Lower leg skin (tissue), 4 donors: ENCODE results near the gene RPN1. TPM values are rescaled to one million over a fixed set of nuclear protein-coding genes. Genes with fewer than 3 reads are reported as not detected.
"Not testable (repeated sequence)": the region's sequence is repeated elsewhere in the genome, so short reads cannot be mapped to it uniquely, and the experiment has no call there.

Experiments
- DNase-seq, 2 donors: peaks; one replicate each; pipeline ENCODE4 v3.0.0-alpha.2; 2019; ENCODE audit warnings: low spot score in 2 of 2
- H3K4me3 ChIP-seq: fragments of 200-600 bp; sonication (generic); 2 replicates; pipeline ENCODE4 v1.5.1; 2017; ENCODE audit warnings: mild to moderate bottlenecking, low read depth; ENCODE audit not compliant: poor library complexity, severe bottlenecking
- CTCF ChIP-seq, 3 donors: fragments of 450-650 bp; IDR thresholded peaks; one replicate each; pipeline ENCODE4 v1.5.1; 2016; ENCODE audit warnings: antibody characterized with exemption in 3 of 3, mild to moderate bottlenecking in 3 of 3, moderate library complexity in 2 of 3
- POLR2A ChIP-seq, 2 donors: fragments of 450-650 bp; IDR thresholded peaks; one replicate each; pipeline ENCODE4 v1.6.1; 2016 to 2017; ENCODE audit warnings: antibody characterized with exemption in 2 of 2, mild to moderate bottlenecking in 1 of 2, moderate library complexity in 1 of 2
- WGBS, 2 donors: methylation state at CpG; one replicate each; pipeline ENCODE4 v1.1.5; 2018; 5-methylcytosine and 5-hydroxymethylcytosine counted together
- intact Hi-C: fragments of 100-400 bp; cut with DNase I; formaldehyde crosslinking; loops from one replicate; pipeline ENCODE4 v1.15.0; 2023; ENCODE audit warnings: low total_unique reads
- total RNA-seq, 4 donors: library from RNA; depleted of rRNA; stranded (reverse); fragments of >200 nt; gene quantifications; one replicate each; pipeline ENCODE4 v1.1.0, GENCODE V29; 2016

RPN1 gene
- total RNA-seq, 4 donors from 2014 or later, result 99.9 to 173 (median 141) TPM

GRCh38 chr3:128591738-128592426 is 58.7 kb downstream of the RPN1 start:
- WGBS, 2 donors, result 72 to 75% methylated on average over 5 of the region's 5 CpGs
- intact Hi-C loops, result no loop called here
- DNase-seq, result no peak
- H3K4me3 ChIP-seq, result no peak overlapping the region
- TF ChIP-seq POLR2A (IDR thresholded peaks at IDR 0.05) (no peak), CTCF (IDR thresholded peaks at IDR 0.05) (no peak)

GRCh38 chr3:128590948-128591347 is 59.7 kb downstream of the RPN1 start:
- TF ChIP-seq POLR2A (IDR thresholded peaks at IDR 0.05) (no peak), CTCF (IDR thresholded peaks at IDR 0.05) (no peak)
- intact Hi-C loops, result no loop called here
- no peak overlapping the region for H3K4me3 ChIP-seq
- DNase-seq, result no peak
- 76 to 79% methylated on average over 8 of the region's 8 CpGs for WGBS, 2 donors

GRCh38 chr3:128589985-128590384 is 60.6 kb downstream of the RPN1 start:
- WGBS, 2 donors, result 47 to 100% methylated on average over 1 of the region's 1 CpG
- DNase-seq, intact Hi-C loops, H3K4me3 ChIP-seq: not testable (repeated sequence)

GRCh38 chr3:128588147-128588546 is 62.5 kb downstream of the RPN1 start:
- H3K4me3 ChIP-seq, result no peak overlapping the region
- no peak for DNase-seq
- TF ChIP-seq CTCF (IDR thresholded peaks at IDR 0.05) (no peak), POLR2A (IDR thresholded peaks at IDR 0.05) (no peak)
- intact Hi-C loops, result no loop called here
- WGBS, 2 donors, result 57 to 59% methylated on average over 10 of the region's 10 CpGs

GRCh38 chr3:128587391-128587790 is 63.2 kb downstream of the RPN1 start:
- 73 to 90% methylated on average over 3 of the region's 3 CpGs for WGBS, 2 donors
- intact Hi-C loops, result no loop called here
- H3K4me3 ChIP-seq, result no peak overlapping the region
- DNase-seq, result no peak
- TF ChIP-seq CTCF (IDR thresholded peaks at IDR 0.05) (no peak), POLR2A (IDR thresholded peaks at IDR 0.05) (no peak)

DNA sequence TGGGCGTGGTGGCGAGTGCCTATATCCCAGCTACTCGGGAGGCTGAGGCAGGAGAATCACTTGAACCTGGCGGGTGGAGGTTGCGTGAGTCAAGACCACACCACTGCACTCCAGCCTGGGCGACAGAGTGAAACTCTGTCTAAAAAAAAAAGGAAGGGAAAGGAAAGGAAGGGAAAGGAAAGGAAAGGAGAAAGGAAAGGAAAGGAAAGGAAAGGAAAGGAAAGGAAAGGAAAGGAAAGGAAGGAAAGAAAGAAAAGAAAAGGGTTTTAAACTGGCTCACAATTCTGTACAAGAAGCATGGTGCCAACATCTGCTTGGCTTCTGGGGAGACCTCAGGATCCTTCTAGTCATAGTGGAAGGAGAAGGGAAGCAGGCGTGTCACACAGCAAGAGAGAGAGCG is 63.7 kb downstream of the RPN1 start:
- WGBS, 2 donors, result 92 to 94% methylated on average over 8 of the region's 8 CpGs
- DNase-seq, intact Hi-C loops: not testable (repeated sequence)

GRCh38 chr3:128586391-128586790 is 64.2 kb downstream of the RPN1 start:
- WGBS, 2 donors, result 89 to 91% methylated on average over 9 of the region's 9 CpGs
- intact Hi-C loops, H3K4me3 ChIP-seq, DNase-seq: not testable (repeated sequence)

More for the DNA sequence above, 63.7 kb downstream of the RPN1 start:
- H3K4me3 ChIP-seq, result not testable (repeated sequence)
